Endothelial cell of hepatic sinusoid (primary cell): Measurements from ENCODE around the gene AHNAK.
"Not testable (repeated sequence)": the region's sequence is repeated elsewhere in the genome, so short reads cannot be mapped to it uniquely, and the experiment has no call there.

Experiments
- in situ Hi-C: cut with HindIII; loops from 2 replicates; pipeline ENCODE4 v1.10.0; 2017; ENCODE audit warnings: low sequenced_read_pairs

Gene AHNAK

DNA sequence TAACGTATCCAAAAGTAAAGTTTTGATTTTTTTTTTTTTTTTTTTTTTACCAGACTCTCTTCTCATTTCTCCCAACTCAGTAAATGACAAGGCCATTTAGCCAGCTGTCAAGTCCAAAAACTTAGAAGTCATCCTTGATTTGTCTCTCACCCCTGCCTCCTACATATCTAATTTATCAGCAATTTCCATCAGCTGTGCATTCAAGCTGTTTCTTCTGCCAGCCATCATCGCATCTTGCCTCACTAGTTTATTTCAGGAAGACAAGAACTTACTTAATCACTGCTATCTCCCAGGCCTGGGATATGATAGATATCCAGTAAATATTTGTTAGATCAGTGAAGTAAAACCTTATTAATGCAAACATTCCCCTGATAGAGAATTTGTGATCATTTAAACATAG, 80.2 kb downstream of the AHNAK start:
- in situ Hi-C loops, result no loop called here

DNA sequence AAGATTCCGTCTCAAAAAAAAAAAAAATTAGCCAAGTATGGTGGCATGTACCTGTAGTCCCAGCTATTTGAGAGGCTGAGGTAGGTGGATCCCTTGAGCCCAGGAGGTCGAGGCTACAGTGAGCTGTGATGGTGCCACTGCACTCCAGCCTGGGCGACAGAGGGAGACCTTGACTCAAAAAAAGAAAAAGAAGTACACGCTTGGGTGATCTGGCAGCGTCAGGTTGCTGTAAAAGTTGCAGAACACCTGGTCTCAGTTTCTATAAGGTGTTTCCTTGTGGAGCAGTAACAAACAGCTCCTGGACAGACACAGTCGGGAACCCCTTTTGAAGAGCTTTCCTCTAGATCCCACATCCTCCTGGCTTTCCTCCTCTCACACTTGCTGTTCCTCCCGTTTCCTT, 82.0 kb downstream of the AHNAK start:
- in situ Hi-C loops, result no loop called here

DNA sequence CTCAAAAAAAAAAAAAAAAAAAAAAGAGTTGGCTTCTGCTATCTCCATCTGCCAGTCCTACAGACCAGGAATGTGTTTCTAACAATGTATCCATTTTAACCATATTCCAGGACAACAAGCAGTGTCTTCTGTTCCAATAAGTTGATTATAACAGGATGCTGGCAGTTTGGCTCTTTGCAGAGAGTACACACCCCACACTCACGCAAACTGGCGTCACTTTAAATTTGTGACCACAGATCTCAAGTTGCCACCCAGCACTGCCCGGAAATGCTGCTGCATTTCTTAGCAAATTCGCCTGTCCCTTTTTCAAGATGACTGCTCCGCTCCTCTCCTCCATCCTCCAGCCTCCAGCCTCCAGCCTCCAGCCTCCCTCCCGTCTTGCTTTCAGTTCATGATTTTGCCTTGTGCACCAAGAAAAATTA, 83.5 kb downstream of the AHNAK start:
- in situ Hi-C loops, result no loop called here

DNA sequence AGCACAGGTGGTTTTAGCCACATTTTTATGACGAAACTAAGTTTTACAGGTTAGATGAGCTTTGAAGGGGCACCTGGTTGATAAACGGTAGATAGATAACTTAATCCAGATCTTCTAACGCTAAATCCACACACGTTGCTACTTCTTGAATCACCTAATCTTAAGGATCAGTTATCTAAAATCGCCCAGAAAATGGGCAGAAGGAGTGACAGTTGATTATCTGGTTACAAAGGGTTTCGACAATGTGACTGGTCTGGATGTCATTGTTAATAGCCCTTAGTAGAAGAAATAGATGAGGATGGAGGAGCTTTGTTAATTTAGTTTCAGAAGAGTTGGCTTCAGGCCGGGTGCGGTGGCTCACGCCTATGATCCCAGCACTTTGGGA, 84.1 kb downstream of the AHNAK start:
- in situ Hi-C loops, result no loop called here

DNA sequence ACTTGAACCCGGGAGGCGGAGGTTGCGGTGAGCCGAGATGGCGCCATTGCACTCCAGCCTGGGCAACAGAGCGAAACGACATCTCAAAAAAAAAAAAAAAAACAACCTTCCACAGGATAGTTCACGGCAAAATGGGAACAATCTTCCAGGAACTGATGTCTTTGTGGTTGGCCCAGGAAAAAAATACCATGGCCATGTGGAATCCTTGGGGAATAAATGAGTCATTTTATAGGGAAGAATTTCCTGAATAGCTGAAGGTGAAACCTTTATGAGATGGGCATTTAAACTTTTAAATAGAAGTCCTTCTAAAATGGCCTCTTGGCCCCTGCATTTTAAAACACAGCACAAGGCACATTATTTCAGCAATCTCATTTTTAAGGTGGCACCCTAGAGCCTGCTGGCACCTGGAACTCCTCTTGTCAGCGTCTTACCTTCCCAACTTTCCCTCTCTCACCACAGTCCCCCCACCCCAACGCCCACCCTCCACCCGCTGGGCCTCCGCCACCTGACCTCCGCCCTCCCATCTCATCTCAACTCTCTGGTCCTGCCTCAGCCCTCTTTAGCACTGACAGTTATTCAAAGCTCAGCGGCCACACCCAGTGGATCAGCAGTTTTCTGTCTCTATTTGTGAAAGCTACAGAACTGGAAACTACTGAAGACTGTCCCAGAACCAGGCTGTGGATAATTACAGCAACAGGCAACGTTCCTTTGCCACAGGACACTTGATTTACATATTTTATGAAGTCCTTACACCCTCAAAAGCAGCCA, 84.7 kb downstream of the AHNAK start:
- in situ Hi-C loops, result no loop called here

DNA sequence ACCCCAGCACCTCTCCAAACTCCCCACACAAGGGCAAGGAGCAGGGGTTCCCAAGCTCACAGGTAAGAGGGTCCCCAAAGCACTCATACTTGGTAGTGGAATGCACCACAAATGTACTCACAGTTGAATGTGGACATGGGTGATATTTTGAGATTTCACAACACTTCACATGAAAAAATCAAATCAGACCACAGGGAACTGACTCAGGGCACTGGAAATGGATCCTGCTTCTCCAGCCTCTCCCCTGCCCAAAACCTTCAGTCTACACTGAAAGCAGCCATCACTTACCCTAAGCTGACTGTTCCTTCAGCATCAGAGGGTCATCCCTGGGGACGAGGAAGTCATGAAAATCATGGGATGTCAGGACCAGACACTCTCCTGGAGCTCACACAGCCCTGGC, 87.5 kb downstream of the AHNAK start:
- in situ Hi-C loops, result no loop called here

DNA sequence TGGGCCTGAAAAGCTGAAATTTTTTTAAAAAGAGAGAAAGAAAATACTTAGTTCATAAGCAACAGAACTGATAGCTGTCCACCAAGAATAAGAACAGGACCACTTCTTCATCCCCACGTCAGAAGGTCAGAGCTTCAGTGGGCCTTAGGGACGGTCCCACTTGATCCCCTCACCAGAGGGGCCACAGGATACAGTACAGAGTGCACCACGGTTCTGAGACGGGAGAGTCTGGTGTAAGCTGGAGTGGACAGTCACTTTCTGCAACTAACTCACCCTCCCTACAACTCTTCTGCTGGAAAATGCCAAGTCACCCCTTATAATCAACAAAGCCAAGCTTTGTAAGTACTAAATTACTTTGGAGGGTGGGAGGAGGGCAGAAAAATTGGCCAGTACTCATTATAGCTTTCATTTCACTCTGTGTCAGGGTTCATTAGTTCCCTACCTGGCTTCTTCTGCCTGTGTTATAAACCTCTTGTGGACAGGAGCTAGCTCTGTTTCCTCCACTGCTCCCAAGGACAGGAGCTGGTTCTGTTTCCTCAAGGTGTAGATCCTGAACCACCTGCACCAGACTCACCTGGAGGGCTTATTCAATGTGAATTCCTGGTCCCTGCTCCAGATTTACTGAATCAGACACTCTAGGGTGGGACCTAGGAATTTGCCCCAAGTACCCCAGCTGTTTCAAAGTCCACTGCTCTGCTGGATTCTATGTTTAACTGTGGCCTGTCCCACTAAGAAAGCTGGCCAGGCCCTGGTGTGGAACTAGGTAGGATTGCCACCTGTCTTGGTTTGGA, 88.2 kb downstream of the AHNAK start:
- in situ Hi-C loops, result no loop called here

DNA sequence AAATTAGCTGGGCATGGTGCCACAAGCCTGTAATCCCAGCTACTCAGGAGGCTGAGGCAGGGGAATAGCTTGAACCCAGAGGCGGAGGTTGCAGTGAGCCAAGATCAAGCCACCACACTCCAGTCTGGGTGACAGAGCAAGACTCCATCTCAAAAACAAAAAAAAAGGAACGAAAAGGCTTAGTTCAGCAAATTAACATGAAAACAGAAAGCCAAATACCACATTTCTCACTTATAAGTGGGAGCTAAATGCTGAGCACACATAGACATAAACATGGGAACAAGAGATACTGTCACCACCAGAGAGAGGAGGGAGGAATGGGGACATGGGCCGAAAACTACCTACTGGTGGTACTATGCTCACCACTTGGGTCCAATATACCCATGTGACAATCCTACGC, 89.1 kb downstream of the AHNAK start:
- in situ Hi-C loops, result no loop called here

DNA sequence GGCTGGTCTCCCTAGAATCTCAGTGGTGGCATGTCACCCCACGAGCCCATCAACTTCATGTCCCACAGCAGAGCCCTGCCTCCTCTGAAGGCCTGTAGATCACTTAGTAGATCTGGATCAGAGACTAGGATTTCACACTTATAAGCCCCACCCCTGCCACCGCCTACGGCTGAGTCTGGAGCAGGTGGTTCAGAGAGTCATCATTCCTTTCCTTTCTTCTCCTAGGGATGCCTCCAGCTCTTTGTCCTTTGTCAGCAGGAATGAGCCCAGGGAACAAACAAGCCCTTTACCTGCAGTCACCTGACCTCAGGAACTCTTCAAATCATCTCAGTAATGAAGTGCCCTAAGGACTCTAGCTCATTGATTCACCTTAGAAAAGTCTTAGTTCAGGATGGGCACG, 90.0 kb downstream of the AHNAK start:
- in situ Hi-C loops, result no loop called here

DNA sequence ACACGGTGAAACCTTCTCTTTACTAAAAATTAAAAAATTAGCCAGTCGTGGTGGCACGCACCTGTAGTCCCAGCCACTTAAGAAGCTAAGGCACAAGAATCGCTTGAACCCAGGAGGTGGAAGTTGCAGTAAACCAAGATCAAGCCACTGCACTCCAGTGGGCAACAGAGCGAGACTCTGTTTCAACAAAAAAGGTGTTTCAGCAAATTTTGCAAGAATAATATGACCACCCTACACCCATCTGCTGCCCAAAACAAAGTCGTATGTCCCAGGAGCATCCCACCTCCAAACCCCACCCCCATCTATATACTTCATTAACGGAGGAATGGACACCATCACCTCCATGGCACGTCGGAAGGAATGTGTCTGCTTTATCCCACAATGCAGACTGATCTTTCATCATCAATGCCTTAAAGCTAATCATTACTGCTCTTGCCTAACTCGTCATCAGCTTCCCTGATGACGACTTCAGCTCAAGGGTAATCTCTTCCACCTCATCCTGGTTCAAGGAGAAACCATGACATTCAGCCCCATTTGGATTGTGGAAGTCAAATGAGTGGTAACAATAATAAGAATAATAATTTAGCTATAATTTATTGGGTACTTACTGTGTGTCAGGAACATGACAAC, 93.7 kb downstream of the AHNAK start:
- in situ Hi-C loops, result no loop called here

DNA sequence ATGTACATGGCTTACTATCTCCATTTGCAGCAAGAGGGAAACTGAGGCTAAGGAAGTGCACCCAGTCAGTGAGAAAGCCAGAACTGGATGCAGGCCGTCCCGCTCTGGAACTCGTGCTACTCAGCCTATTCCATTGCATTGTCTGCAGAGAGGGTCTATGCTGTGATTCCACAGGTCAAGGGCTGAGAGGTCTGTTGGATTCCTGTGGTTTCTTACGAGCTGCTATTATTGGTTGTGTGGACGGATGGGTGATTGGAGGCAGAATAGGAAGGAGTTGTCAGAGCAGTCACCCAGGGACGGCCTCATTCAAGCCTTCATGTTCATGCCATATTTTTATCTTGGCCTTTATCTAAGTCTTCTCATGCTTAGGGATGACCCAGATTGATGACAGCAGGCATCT, 94.3 kb downstream of the AHNAK start:
- in situ Hi-C loops, result no loop called here

DNA sequence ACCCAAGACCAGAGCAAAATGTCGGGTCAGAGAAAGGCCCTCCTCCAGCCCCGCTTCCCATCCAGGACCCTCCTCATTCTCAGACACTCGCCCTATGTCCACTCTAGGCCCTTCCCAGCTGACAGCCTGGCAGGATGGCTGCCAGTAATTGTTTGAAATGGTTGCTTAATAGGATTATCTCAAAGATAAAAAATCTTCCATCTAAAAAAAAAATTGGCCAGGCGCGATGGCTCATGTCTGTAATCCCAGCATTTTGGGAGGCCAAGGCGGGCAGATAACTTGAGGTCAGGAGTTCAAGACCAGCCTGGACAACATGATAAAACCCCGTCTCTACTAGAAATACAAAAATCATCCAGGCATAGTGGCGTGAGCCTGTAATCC, 95.4 kb downstream of the AHNAK start:
- in situ Hi-C loops, result no loop called here

DNA sequence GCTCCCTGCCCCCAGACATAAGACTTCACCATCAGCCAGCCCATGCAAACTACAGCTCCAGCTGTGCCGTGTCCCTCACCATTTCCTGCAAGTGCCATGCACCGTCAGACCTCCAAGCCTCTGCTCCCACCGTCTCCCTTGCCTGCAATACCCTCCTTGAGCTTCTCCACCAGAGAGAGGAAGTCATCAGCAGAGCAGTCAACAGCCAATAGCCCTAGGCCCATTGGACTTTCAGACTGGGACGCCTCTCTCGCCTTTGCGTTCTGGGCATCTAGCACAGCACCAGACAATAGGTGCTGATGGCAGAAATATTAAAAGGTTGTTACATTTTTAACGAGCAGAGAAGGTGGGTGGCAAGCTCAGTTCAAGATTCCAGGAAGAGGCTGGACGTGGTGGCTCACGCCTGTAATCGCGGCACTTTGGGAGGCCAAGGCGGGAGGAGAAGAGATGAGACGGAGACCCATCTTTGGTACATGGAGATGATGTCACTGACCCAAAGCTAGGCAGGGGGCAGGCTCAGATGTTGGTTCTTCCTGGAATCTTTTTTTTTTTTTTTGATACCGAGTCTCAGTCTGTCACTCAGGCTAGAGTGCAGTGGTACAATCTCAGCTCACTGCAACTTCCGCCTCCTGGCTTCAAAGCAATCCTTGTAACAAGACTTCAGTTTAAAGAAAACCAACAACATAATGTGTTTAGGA, 95.9 kb downstream of the AHNAK start:
- in situ Hi-C loops, result no loop called here

DNA sequence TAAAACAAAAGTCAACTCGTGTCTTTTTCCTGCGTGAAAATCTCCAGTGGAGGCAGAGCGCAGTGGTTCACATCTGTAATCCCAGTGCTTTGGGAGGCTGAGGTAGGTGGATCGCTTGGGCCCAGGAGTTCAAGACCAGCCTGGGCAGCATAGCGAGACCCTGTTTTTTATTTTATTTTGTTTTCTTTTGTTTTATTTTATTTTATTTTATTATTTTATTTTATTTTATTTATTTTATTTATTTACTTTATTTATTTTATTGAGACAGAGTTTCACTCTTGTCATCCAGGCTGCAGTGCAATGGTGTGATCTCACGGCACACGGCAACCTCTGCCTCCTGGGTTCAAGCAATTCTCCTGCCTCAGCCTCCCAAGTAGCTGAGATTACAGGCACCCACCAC, 96.7 kb downstream of the AHNAK start:
- in situ Hi-C loops, result not testable (repeated sequence)

DNA sequence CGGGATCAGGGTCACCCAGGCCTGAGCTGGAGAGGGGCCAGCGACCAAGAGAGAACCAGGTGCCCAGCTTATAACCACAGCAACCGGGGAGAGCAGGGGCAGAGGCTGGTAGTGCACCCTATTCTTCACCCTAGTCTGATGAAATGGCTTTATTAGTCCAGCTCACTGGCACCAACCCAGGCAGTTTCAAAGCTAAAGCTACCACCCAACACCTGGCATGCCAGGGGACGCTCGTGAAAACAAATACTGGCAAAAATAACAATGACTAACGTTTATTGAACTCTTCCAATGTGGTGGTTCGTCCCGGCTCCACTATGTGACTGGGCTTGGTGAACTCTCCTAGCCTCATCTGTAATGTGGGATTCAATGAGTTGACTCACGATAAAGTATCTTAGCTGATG, 97.2 kb downstream of the AHNAK start:
- in situ Hi-C loops, result no loop called here

DNA sequence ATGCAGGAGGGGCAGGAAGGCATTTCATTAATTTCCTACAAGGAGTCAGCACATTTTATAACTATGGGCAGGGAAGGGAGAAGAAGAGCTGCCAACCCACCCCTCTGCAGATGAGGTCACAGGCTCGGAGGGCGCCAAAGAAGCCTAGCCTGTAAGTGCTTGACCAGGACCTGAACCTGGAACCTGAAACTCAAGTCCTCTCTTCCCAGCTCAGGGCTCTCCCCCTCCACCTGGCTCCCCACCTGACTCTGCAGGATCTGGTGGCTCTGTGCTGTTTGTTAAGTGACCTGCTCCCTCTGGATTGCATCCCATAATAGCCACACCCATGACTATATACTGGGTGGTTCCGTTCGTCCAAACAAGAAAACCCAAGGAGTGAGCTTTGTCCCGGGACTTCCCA, 100.5 kb downstream of the AHNAK start:
- in situ Hi-C loops, result no loop called here

DNA sequence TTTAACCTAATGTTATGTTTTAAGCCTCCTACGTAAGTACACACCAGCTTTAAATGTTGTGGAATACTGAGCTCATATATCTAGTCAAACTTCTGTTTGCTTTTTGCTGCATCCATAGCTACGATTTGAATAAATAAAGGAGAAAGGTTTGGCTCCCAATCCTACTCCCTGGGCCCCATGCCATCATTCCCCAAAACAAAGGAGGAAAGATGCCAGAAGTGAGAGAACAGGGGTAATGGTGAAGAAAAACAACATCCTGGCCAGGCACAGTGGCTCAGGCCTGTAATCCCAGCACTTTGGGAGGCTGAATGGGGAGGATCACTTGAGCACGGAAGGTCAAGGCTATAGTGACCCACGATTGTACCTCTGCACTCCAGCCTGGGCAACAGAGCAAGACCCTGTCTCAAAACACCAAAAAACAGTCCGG, 101.3 kb downstream of the AHNAK start:
- in situ Hi-C loops, result no loop called here

DNA sequence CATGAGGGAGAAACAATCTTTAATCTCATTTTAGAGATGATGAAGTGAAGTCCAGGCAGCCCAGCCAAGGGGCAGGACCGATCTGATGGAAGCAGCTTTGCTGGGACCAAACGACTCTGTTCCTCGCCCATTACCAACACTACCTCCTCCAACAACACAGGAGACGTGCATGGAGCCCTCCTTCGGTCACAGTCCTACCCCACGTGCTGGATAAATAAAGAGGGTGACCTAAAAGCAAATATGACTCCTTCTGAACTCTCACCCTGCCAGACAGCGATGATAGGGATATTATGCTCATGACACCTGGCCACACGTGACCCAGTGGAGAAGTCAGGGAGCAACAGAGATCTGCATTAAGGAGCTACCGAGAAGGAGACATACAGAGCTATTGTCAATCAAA, 101.8 kb downstream of the AHNAK start:
- in situ Hi-C loops, result no loop called here

DNA sequence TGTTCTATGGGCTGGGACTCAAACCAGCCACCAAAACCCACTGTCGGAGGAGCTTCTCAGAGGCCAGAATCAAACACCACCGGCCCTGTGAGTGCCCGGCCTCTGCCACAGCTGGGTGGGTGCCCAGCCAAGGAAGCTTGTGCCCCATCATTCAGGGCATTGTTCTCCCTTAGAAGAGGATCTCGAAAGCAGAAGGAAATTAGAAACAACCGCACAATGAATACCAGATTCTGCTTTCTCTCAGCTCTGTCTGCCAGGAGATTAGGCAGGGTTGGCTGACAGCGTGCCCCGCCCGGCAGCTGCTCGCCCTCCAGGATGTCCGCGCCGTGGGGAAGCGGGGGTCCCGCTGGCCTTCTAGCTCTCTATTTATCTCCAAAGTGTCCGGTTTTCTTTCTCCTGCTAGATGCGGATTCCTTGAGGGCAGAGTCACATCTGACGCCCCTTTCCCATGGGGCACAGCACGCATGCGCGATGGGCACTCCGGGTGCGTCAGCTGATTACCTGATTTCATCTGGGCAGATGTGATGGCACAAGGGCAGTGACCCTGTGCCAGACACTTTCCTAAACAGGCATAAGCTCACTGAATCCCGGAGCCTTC, 102.3 kb downstream of the AHNAK start:
- in situ Hi-C loops, result no loop called here

DNA sequence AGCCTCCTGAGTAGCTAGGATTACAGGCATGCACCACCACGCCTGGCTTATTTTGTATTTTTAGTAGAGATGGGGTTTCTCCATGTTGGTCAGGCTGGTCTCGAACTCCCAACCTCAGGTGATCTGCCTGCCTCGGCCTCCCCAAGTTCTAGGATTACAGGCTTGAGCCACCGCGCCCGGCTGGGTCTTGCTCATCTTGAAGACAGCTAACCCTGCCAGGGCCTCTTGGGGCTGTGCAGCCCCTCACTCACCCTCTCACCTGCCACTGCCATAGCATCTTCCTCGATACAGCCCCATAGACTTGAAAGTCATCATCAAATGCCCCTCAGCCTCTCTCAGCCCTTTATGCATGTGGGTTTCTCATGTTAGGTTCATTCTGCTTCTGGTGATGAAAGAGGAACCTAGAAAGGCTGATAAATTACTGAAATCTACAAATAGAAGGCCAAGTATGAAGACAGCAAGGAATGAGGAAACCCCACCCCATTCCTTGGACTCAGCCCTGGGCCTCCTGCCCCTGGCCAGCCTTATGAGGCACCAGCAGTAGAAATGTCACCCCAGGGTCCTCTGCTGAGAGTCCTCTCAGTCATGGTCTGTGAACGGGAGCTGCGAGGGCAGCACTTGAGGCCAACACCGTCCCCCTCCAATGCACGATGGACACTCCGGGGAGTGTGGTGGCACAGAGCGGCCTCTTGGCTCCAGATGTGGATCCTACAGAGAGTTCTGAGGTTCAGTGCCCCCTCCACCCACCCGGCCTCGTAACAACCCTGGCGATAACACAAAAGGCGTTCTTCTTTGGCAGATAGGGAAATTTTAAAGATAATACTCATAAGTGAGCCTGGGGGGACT, 103.0 kb downstream of the AHNAK start:
- in situ Hi-C loops, result no loop called here
